DLD1 (cell line): Measurements from ENCODE around the gene WFIKKN2.

Experiments
- in situ Hi-C: cut with HindIII; loops from 2 replicates; pipeline ENCODE4 v1.10.0; 2017; ENCODE audit warnings: low sequenced_read_pairs

Gene WFIKKN2

GRCh38 chr17:50807675-50808074 is 27.7 kb upstream of the WFIKKN2 start:
- in situ Hi-C loops = no loop called here

DNA sequence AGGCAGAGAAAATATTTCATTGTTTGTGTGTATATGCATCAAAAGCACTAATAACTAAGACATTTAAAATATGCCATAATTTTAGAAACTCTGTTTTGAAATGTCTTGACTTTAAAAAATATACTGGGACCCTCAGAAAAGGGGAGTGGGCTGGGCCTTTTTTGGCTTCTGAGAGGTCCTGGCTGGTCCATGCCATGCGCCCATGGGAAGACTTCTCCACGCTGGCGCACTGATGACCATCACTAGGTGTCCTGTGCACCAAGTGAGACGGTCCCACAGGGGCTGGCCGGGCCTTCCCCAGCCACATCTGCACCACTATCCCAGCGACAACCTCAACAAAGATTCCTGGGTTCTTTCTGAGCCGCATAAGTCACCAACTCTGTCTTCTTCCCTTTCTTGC is 27.0 kb upstream of the WFIKKN2 start:
- in situ Hi-C loops = no loop called here

- in situ Hi-C loops = no loop called here
Measured at GRCh38 chr17:50808888-50809287, 26.5 kb upstream of the WFIKKN2 start.

DNA sequence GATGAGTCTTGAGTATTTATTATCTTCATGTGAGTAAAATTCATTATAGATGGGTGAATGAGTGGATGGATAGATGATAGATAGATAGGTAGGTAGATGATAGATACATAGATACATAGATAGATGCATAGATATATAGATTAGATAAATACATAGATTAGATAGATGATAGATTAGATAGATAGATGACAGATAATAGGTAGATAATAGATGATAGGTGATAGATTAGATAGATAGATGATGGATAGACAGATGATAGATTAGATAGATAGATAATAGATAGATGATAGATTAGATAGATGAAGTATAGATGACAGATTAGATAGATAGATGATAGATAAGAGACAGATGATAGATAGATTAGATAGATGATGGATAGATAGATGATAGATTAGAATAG is 21.8 kb upstream of the WFIKKN2 start:
- in situ Hi-C loops = no loop called here

- in situ Hi-C loops = no loop called here
Measured at GRCh38 chr17:50815400-50815799, 20.0 kb upstream of the WFIKKN2 start.

DNA sequence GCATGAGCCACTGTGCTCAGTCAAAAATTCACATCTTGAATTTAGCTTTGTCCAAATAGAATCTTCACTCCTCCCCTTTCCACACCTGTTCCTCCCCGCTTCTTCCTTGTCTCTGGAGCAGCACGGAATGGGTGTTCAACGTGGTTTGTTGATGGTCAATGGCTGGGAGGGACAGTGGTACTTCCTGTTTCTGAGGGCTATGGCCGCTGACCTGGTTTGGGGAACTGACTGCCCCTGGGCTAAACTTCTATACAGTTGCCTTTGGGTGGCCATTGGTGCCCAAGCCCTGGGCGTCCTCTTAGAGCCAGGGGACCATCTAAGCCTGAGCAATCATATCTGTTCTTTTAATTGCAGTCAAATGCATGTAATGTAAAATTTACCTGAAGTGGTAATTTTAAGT is 19.1 kb upstream of the WFIKKN2 start:
- in situ Hi-C loops = no loop called here

- in situ Hi-C loops = no loop called here
Measured at GRCh38 chr17:50816771-50817751, 18.3 kb upstream of the WFIKKN2 start.

- in situ Hi-C loops = no loop called here
Measured at GRCh38 chr17:50817838-50818237, 17.5 kb upstream of the WFIKKN2 start.

GRCh38 chr17:50818261-50818660 is 17.1 kb upstream of the WFIKKN2 start:
- in situ Hi-C loops = no loop called here

DNA sequence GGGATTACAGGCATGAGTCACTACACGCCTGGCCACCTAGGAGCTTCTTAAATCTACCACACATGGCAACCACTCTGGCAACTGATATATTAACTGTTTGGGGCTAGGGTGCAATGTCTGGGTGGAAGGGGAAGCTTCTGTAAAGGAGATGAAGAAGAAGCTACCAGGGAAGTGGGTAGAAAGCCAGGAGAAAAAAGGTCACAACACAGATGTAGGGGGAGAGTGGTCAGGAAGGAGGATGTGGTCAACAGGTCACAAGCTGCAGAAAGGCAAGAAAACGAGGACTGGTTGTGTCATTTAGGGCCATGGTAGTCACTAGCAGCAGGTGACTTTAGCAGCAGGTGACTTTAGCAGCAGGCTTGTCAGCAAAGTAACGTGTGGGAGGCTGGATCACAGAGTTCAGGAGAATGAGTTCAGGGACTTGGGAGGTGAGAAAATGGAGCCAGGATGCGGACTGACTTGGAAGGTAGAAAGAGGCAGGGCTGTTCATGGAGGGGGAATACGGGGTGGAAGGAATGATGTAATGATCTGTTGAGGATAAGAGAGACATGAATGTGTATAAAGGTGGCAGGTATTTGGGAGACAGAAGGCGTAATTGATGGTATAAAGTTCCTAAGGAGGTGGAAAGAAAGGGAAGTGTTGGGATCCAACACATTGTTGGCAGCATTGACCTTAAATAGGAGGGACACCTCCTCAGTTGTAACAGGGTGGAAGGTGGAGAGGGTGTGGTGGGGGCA is 16.3 kb upstream of the WFIKKN2 start:
- in situ Hi-C loops = no loop called here

- in situ Hi-C loops = no loop called here
Measured at GRCh38 chr17:50820651-50821050, 14.7 kb upstream of the WFIKKN2 start.

DNA sequence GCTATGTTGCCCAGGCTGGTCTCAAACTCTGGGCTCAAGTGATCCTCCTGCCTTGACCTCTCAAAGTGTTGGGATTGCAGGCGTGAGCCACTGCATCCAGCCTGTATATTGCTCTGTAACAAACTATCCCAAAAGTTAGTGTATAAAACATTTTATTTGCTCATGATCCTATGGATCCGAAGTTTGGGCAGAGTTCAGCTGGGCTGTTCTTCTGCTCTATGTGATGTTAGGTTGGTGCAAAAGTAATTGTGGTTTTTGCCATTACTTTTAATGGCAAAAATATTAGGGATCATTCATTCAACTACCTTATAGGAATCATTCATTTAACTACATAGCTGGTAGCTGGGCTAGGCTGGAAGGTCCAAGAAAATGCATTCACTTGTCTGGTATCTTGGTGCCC is 12.8 kb upstream of the WFIKKN2 start:
- in situ Hi-C loops = no loop called here

- in situ Hi-C loops = no loop called here
Measured at GRCh38 chr17:50824429-50824828, 11.0 kb upstream of the WFIKKN2 start.

GRCh38 chr17:50825188-50825587 is 10.2 kb upstream of the WFIKKN2 start:
- in situ Hi-C loops = no loop called here

DNA sequence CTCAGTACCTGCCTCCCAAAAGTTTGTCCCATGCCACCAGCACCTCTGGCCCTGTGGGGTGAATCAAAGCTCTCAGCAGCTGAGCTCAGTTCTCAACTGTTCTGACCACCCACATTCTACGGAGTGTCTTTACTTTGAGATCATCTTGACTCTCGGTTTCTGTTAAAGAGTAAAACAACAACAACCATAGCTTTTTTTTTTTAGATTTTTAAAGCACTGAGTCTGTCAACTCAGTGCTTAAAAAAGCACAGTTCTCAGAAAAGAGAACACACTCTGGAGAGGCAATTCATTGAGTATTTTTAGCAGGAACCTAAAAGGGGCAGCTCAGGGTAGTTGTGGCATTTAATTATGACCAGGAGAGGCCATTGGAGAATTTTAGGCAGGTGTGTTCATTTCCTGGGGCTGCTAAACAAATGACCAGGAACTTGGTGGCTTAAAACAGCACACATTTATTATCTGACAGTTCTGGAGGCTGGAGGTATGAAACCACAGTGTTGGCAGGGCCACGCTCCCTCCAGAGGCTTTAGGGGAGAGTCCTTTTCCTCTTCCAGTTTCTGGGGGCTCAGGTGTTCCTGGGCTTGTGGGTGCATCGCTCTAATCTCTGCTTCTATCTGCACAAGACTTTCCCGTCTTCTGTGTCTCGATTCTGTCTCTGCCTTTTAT is 6.7 kb upstream of the WFIKKN2 start:
- in situ Hi-C loops = no loop called here

DNA sequence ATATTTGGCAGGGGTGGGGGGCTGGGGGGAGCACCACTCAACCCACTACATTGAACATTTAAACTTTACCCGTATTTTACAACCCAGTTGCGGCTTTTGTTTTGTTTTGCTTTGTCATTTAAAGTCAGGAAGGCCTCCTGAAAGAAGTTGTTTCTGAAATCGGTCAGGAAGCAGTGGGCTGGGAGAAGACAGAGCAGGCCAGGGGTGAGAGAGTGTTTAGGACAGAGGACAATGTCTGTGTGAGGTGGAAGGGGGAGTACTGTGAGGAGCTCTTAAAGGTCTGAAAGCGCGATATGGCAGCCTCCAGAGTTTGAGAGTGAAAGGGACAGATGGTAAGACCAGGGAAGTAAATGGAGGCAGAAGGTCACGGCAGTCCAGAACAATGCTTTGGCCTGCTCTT is 6.1 kb upstream of the WFIKKN2 start:
- in situ Hi-C loops = no loop called here

- in situ Hi-C loops = no loop called here
Measured at GRCh38 chr17:50830352-50830751, 5.0 kb upstream of the WFIKKN2 start.

GRCh38 chr17:50830994-50831393 is 4.4 kb upstream of the WFIKKN2 start:
- in situ Hi-C loops = no loop called here

GRCh38 chr17:50831471-50831928 is 3.9 kb upstream of the WFIKKN2 start:
- in situ Hi-C loops = no loop called here

DNA sequence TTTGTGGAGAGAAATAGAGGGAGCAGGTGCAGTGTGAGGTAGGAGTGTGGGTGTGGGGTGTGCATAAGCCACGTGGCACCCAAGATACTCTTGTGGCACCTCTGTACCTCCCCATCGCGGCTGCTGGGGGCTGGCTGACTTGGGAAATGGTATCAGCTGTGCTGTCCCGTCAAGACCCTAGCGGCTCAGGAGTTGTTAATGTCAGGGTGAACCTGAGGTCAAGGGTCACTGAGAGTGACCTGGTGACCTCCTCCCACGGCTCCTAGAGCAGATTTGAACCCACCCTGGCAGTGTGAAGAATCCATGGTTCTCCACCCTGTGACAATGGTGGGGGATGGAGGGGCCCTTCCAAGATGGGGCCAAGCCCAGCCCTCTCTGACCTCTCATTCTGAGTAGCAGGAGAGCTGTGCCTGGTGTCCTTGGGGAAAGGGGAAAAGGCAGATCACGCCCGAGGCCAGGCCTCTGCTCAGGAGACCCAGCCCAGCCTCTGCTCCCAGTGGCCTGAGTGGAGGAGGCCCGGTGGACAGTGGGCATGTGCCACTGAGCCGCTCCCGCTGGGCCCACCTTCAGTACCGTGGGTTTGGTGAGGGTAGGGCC is 3.0 kb upstream of the WFIKKN2 start:
- in situ Hi-C loops = no loop called here

GRCh38 chr17:50832864-50833381 is 2.5 kb upstream of the WFIKKN2 start:
- in situ Hi-C loops = no loop called here
